GM18517 (cell line): Measurements from ENCODE around the gene PALM3.

Source experiments
- ATAC-seq: cut with Tn5 transposase; IDR thresholded peaks from one replicate; pipeline ENCODE4 v1.9.1; 2021; ENCODE audit warnings: mild to moderate bottlenecking, moderate library complexity; ENCODE audit not compliant: unreplicated experiment

Gene PALM3

GRCh38 chr19:14004619-14005348 lies 57.1 kb downstream of the PALM3 start:
- ATAC-seq, result no peak
